HUDEP-2 (cell line): Measurements from ENCODE around the gene KCTD12.

Experiments used
- DNase-seq, 76 experiments: peaks; one replicate each; lab custom pipeline; 2025; ENCODE audit not compliant: unreplicated experiment in 76 of 76; lab: John Stamatoyannopoulos, UW

Gene KCTD12

GRCh38 chr13:76860706-76861105 is 25.5 kb downstream of the KCTD12 start:
- DNase-seq = no peak

- DNase-seq = no peak
Observed at GRCh38 chr13:76854894-76855293, 31.3 kb downstream of the KCTD12 start.

GRCh38 chr13:76853921-76854608 is 32.1 kb downstream of the KCTD12 start:
- no peak for DNase-seq

- no peak for DNase-seq
Observed at GRCh38 chr13:76853481-76853880, 32.7 kb downstream of the KCTD12 start.

- DNase-seq = no peak
Observed at GRCh38 chr13:76852986-76853385, 33.2 kb downstream of the KCTD12 start.

- no peak for DNase-seq
Observed at GRCh38 chr13:76851961-76852360, 34.2 kb downstream of the KCTD12 start.

- DNase-seq = no peak
Observed at GRCh38 chr13:76849493-76849892, 36.7 kb downstream of the KCTD12 start.

GRCh38 chr13:76848596-76848995 is 37.6 kb downstream of the KCTD12 start:
- DNase-seq = no peak

GRCh38 chr13:76846363-76846762 is 39.8 kb downstream of the KCTD12 start:
- DNase-seq = no peak

GRCh38 chr13:76845865-76846264 is 40.3 kb downstream of the KCTD12 start:
- DNase-seq = no peak

- DNase-seq = no peak
Observed at GRCh38 chr13:76845367-76845766, 40.8 kb downstream of the KCTD12 start.

- DNase-seq = no peak
Observed at GRCh38 chr13:76837801-76838200, 48.4 kb downstream of the KCTD12 start.

- no peak for DNase-seq
Observed at GRCh38 chr13:76836311-76836710, 49.9 kb downstream of the KCTD12 start.

- no peak for DNase-seq
Observed at GRCh38 chr13:76833441-76833954, 52.7 kb downstream of the KCTD12 start.

- DNase-seq = no peak
Observed at GRCh38 chr13:76832258-76832988, 53.8 kb downstream of the KCTD12 start.

GRCh38 chr13:76830805-76831204 is 55.4 kb downstream of the KCTD12 start:
- DNase-seq = no peak
